Measurements from ENCODE around the gene SCN8A. TPM values are rescaled to one million over a fixed set of nuclear protein-coding genes. Genes with fewer than 3 reads are reported as not detected.
A peak's percentile ranks its signal among the peaks of the same experiment; 100 is the strongest.

Gene SCN8A
- polyA plus RNA-seq, 2 of the 4 experiments (the other 2 are of a cell fraction) = 1.8 to 4.8 TPM

DNA sequence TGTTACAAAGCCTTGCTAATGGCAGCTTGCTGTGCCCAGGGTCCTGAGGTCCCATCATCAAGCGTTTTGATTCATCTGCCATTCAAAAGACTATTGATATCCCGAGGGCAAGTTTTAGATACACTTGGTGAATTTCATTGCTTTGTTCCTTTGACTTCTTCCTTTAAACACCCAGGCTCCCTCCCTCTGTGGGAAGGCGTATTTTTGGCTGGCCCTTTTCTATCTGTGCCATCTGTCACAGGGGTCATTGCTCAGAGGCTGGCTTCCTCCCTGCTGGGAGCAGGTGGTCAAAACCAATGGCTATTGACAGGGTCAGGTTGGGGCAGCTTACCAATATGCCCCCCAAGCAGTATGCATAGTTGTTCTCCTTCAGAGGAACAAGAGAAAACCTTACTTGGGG lies 40.0 kb downstream of the SCN8A start:
- POLR2A ChIA-PET = no interaction called here

GRCh38 chr12:51631591-51631990 lies 40.6 kb downstream of the SCN8A start:
- FAIRE-seq = no peak
- H3K9me3 ChIP-seq = no peaks in the 10 kb centered on the region
- ChIA-PET POLR2A (no interaction called here), CTCF (interaction anchor here (0.8 kb wide), 1 partner anchor 211 kb away, joined by 3 read pairs; no protein-coding TSS in a partner anchor)
- DNase-seq (ENCODE audit: low read depth in 1 of 2, low spot score in 1 of 2) = peak; percentile 15 to 53
- peak overlapping the region; percentile 8 to 73; a peak in 3 of 6 replicates for H3K27ac ChIP-seq
- H3K4me2 ChIP-seq = peak overlapping the region; percentile 39
- TF ChIP-seq, protein P1, sequence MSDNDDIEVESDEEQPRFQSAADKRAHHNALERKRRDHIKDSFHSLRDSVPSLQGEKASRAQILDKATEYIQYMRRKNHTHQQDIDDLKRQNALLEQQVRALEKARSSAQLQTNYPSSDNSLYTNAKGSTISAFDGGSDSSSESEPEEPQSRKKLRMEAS (IDR thresholded peaks at IDR 0.05) = 0 out of 2 replicates have a peak, but pooled peaks have one; percentile 22
- TF ChIP-seq MAFK (IDR thresholded peaks at IDR 0.05; ENCODE audit: partially characterized antibody) (peak; percentile 36), CBX8 (IDR thresholded peaks at IDR 0.05) (no peak), FOSL2 (IDR thresholded peaks at IDR 0.05) (0 out of 2 replicates have a peak, but pooled peaks have one; percentile 12), FOSL2 (CRISPR knock-in tag; IDR thresholded peaks at IDR 0.05) (no peak), CHD4 (IDR thresholded peaks at IDR 0.05; ENCODE audit: borderline replicate concordance) (no peak)
- TF ChIP-seq, protein P2, sequence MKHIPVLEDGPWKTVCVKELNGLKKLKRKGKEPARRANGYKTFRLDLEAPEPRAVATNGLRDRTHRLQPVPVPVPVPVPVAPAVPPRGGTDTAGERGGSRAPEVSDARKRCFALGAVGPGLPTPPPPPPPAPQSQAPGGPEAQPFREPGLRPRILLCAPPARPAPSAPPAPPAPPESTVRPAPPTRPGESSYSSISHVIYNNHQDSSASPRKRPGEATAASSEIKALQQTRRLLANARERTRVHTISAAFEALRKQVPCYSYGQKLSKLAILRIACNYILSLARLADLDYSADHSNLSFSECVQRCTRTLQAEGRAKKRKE (CRISPR knock-in tag; IDR thresholded peaks at IDR 0.05; ENCODE audit: low read depth) = no peak
- 57% methylated on average over 1 of the region's 1 CpG for WGBS (ENCODE audit: missing lambda C conversion rate)
- no peak overlapping the region for H3K4me3 ChIP-seq
- ATAC-seq = peak; percentile 89 to 92
- H3K4me1 ChIP-seq = peaks cover 16% of the 10 kb centered on the region

More for the DNA sequence above, 40.0 kb downstream of the SCN8A start:
- ATAC-seq = no peak
- H3K4me3 ChIP-seq = no peak overlapping the region
- H3K4me2 ChIP-seq = peak overlapping the region; percentile 39; the same call in 1 of the 3 replicates
- no peak for FAIRE-seq
- CTCF ChIA-PET = interaction anchor here (0.8 kb wide), 1 partner anchor 212 kb away, joined by 3 read pairs; no protein-coding TSS in a partner anchor
- H3K27ac ChIP-seq = peak overlapping the region in 1 of 2 experiments; percentile 73; a peak in 3 of 6 replicates
- TF ChIP-seq BHLHE40 (IDR thresholded peaks at IDR 0.05; ENCODE audit: low read depth, low read length) = no peak
- TF ChIP-seq, protein P2 (CRISPR knock-in tag; IDR thresholded peaks at IDR 0.05; ENCODE audit: low read depth) = no peak
- TF ChIP-seq POLR2AphosphoS2 (conservative IDR thresholded peaks at IDR 0.05; ENCODE audit: low read length) = no peak
- no peak for TF ChIP-seq RARB (CRISPR knock-in tag; IDR thresholded peaks at IDR 0.05)
- TF ChIP-seq JUN (IDR thresholded peaks at IDR 0.05) = no peak
- no peak for TF ChIP-seq MAZ (IDR thresholded peaks at IDR 0.05; ENCODE audit: borderline replicate concordance, low read depth, low read length)
- TF ChIP-seq ZFP36 (IDR thresholded peaks at IDR 0.05; ENCODE audit: borderline replicate concordance, partially characterized antibody) = no peak
- no peak for TF ChIP-seq NR3C1 (IDR thresholded peaks at IDR 0.05)
- TF ChIP-seq CEBPB (IDR thresholded peaks at IDR 0.05) = no peak
- TF ChIP-seq ELK1 (IDR thresholded peaks at IDR 0.05; ENCODE audit: low read depth, low read length) = no peak
- no peak for TF ChIP-seq PBX3 (IDR thresholded peaks at IDR 0.05)
- TF ChIP-seq, protein P3, sequence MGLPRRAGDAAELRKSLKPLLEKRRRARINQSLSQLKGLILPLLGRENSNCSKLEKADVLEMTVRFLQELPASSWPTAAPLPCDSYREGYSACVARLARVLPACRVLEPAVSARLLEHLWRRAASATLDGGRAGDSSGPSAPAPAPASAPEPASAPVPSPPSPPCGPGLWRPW (IDR thresholded peaks at IDR 0.05) = no peak
- H3K4me1 ChIP-seq = peaks cover 16% of the 10 kb centered on the region
- no peak for DNase-seq (ENCODE audit: low read depth in 1 of 2, low spot score in 1 of 2)
- no peaks in the 10 kb centered on the region for H3K9me3 ChIP-seq
- WGBS (ENCODE audit: missing lambda C conversion rate) = 77% methylated on average over 3 of the region's 3 CpGs

GRCh38 chr12:51632623-51633022 lies 41.6 kb downstream of the SCN8A start:
- FAIRE-seq (no peak), DNase-seq (ENCODE audit: low read depth in 1 of 2, low spot score in 1 of 2) (no peak), ATAC-seq (no peak)
- H3K9me3 ChIP-seq = no peaks in the 10 kb centered on the region; the same call in 2 of the 3 replicates
- no peak overlapping the region; a peak in 1 of 6 replicates for H3K27ac ChIP-seq
- TF ChIP-seq POLR2AphosphoS2 (conservative IDR thresholded peaks at IDR 0.05; ENCODE audit: low read length) = no peak
- TF ChIP-seq PHF8 (IDR thresholded peaks at IDR 0.05; ENCODE audit: borderline replicate concordance, low read depth) = no peak
- TF ChIP-seq SREBF2 (IDR thresholded peaks at IDR 0.05) = no peak
- no peak for TF ChIP-seq ZFP36 (IDR thresholded peaks at IDR 0.05; ENCODE audit: borderline replicate concordance, partially characterized antibody)
- no peak for TF ChIP-seq NPAS2 (CRISPR knock-in tag; IDR thresholded peaks at IDR 0.05; ENCODE audit: borderline replicate concordance)
- no peak overlapping the region for H3K4me2 ChIP-seq
- H3K4me3 ChIP-seq = no peak overlapping the region
- ChIA-PET CTCF (interaction anchor here (1.0 kb wide), 1 partner anchor 182 kb away, joined by 3 read pairs; no protein-coding TSS in a partner anchor), POLR2A (no interaction called here)
- peaks cover 16% of the 10 kb centered on the region for H3K4me1 ChIP-seq
- WGBS (ENCODE audit: missing lambda C conversion rate) = 77% methylated on average over 2 of the region's 2 CpGs

All from A549 (cell line).